HEK293 (cell line): ENCODE data around the gene GPR180.

ENCODE experiments used
- CTCF ChIA-PET: fragments of 350-600 bp; formaldehyde crosslinking; extraction: SDS; loops from one replicate; lab custom pipeline; 2021; ENCODE audit warnings: antibody characterized with exemption; lab: Yijun Ruan, JAX
- POLR2A ChIA-PET: fragments of 300-600 bp; formaldehyde crosslinking; extraction: SDS; loops from one replicate; lab custom pipeline; 2020; ENCODE audit warnings: antibody characterized with exemption, inconsistent platforms; lab: Yijun Ruan, JAX
- H3K27ac ChIP-seq: fragments of 200-500 bp; sonication (Bioruptor generic); 2 replicates; pipeline ENCODE4 v1.5.1; 2014; ENCODE audit warnings: low read depth, low read length, control low read depth, inconsistent platforms; ENCODE audit errors: extremely low read depth
- H3K36me3 ChIP-seq, 2 experiments: fragments of 200-500 bp in 1 of 2; sonication (Bioruptor generic) in 1 of 2; 1 replicate in 1 of 2; 2 replicates in 1 of 2; pipeline ENCODE4 v1.5.1; 2014 to 2017; ENCODE audit warnings: inconsistent platforms in 2 of 2, low read length in 2 of 2; ENCODE audit not compliant: control insufficient read depth in 2 of 2, insufficient read depth in 1 of 2
- H3K4me1 ChIP-seq: fragments of 200-500 bp; sonication (Bioruptor generic); 2 replicates; pipeline ENCODE4 v1.5.1; 2014; ENCODE audit warnings: mild to moderate bottlenecking, low read length, inconsistent platforms; ENCODE audit not compliant: control insufficient read depth, insufficient read depth
- H3K4me3 ChIP-seq: 2 replicates; pipeline ENCODE4 v1.5.1; 2011; ENCODE audit warnings: low read depth, mild to moderate bottlenecking, control low read depth, low read length, moderate library complexity
- H3K9me3 ChIP-seq: fragments of 200-500 bp; sonication (Bioruptor generic); 2 replicates; pipeline ENCODE4 v1.5.1; 2014; ENCODE audit warnings: low read depth, low read length, inconsistent platforms; ENCODE audit not compliant: control insufficient read depth, insufficient read depth
- KLF1 ChIP-seq: fragments of 450-650 bp; formaldehyde crosslinking; IDR thresholded peaks from 2 replicates; pipeline ENCODE4 v1.5.1; 2016; ENCODE audit warnings: missing biosample characterization, missing genetic modification characterization
- SALL2 ChIP-seq: fragments of 450-650 bp; formaldehyde crosslinking; IDR thresholded peaks from 2 replicates; pipeline ENCODE4 v1.5.0; 2017; ENCODE audit warnings: missing biosample characterization, mild to moderate bottlenecking, missing genetic modification characterization, borderline replicate concordance
- SETDB1 ChIP-seq: IDR thresholded peaks from one replicate; pipeline ENCODE4 v1.6.1; 2017; ENCODE audit warnings: mild to moderate bottlenecking, low read length, moderate library complexity, mixed read lengths; ENCODE audit not compliant: insufficient read length
- YY2 ChIP-seq: fragments of 450-650 bp; formaldehyde crosslinking; IDR thresholded peaks from 2 replicates; pipeline ENCODE4 v1.5.1; 2016; ENCODE audit warnings: missing biosample characterization, missing genetic modification characterization
- ZBTB49 ChIP-seq: fragments of 450-650 bp; formaldehyde crosslinking; IDR thresholded peaks from 2 replicates; pipeline ENCODE4 v1.5.1; 2016; ENCODE audit warnings: missing biosample characterization, missing genetic modification characterization, low read depth
- ZIC2 ChIP-seq: fragments of 450-650 bp; formaldehyde crosslinking; IDR thresholded peaks from 2 replicates; pipeline ENCODE4 v1.5.1; 2016; ENCODE audit warnings: missing biosample characterization, missing genetic modification characterization
- ZNF132 ChIP-seq: fragments of 450-650 bp; formaldehyde crosslinking; IDR thresholded peaks from 2 replicates; pipeline ENCODE4 v1.5.1; 2017; ENCODE audit warnings: missing biosample characterization, missing genetic modification characterization, borderline replicate concordance
- ZNF202 ChIP-seq: fragments of 450-650 bp; formaldehyde crosslinking; IDR thresholded peaks from 2 replicates; pipeline ENCODE4 v1.5.1; 2016; ENCODE audit warnings: missing biosample characterization, missing genetic modification characterization, borderline replicate concordance
- ZNF239 ChIP-seq: fragments of 450-650 bp; formaldehyde crosslinking; IDR thresholded peaks from 2 replicates; pipeline ENCODE4 v1.5.1; 2016; ENCODE audit warnings: missing biosample characterization, missing genetic modification characterization
- ZNF266 ChIP-seq: fragments of 450-650 bp; formaldehyde crosslinking; IDR thresholded peaks from 2 replicates; pipeline ENCODE4 v1.5.1; 2016; ENCODE audit warnings: missing biosample characterization, missing genetic modification characterization, low read depth
- ZNF354C ChIP-seq: fragments of 450-650 bp; formaldehyde crosslinking; IDR thresholded peaks from 2 replicates; pipeline ENCODE4 v1.5.1; 2016; ENCODE audit warnings: missing biosample characterization, missing genetic modification characterization, low read depth, borderline replicate concordance
- ZNF488 ChIP-seq: fragments of 450-650 bp; formaldehyde crosslinking; IDR thresholded peaks from 2 replicates; pipeline ENCODE4 v1.5.1; 2016; ENCODE audit warnings: missing biosample characterization, missing genetic modification characterization
- ZNF501 ChIP-seq: fragments of 450-650 bp; formaldehyde crosslinking; IDR thresholded peaks from 2 replicates; pipeline ENCODE4 v1.5.1; 2016; ENCODE audit warnings: missing biosample characterization, missing genetic modification characterization
- ZNF639 ChIP-seq: fragments of 450-650 bp; formaldehyde crosslinking; IDR thresholded peaks from 2 replicates; pipeline ENCODE4 v1.5.1; 2016; ENCODE audit warnings: missing biosample characterization, missing genetic modification characterization
- ZNF664 ChIP-seq: fragments of 450-650 bp; formaldehyde crosslinking; IDR thresholded peaks from 2 replicates; pipeline ENCODE4 v1.5.1; 2016; ENCODE audit warnings: missing biosample characterization, missing genetic modification characterization
- ZNF76 ChIP-seq: fragments of 450-650 bp; formaldehyde crosslinking; IDR thresholded peaks from 2 replicates; pipeline ENCODE4; 2016; ENCODE audit warnings: low read depth, missing biosample characterization, missing genetic modification characterization, borderline replicate concordance
- ZNF777 ChIP-seq: fragments of 450-650 bp; formaldehyde crosslinking; IDR thresholded peaks from 2 replicates; pipeline ENCODE4 v1.5.1; 2017; ENCODE audit warnings: missing biosample characterization, missing genetic modification characterization, borderline replicate concordance
- ZSCAN5A ChIP-seq: fragments of 450-650 bp; formaldehyde crosslinking; IDR thresholded peaks from 2 replicates; pipeline ENCODE4 v1.5.1; 2016; ENCODE audit warnings: missing biosample characterization, missing genetic modification characterization

The GPR180 gene

GRCh38 chr13:94677799-94678198 is 76.1 kb downstream of the GPR180 start (continued):
- TF ChIP-seq ZNF501 = no peak
- no peak for TF ChIP-seq ZNF354C (tag by site-specific recombination)
- TF ChIP-seq ZNF639 (tag by site-specific recombination) = no peak
- TF ChIP-seq ZNF76 (tag by site-specific recombination) = no peak
- no peak for TF ChIP-seq ZIC2 (tag by site-specific recombination)
- TF ChIP-seq SALL2 (tag by site-specific recombination) = no peak

- Histone ChIP-seq H3K4me3 (no peak overlapping the region), H3K9me3 (no peaks in the 10 kb centered on the region), H3K36me3 (no peaks in the 10 kb centered on the region), H3K4me1 (no peaks in the 10 kb centered on the region), H3K27ac (no peak overlapping the region)
- ChIA-PET POLR2A (no interaction called here), CTCF (interaction anchor here (0.7 kb wide), 1 partner anchor 61 kb away, joined by 3 read pairs; no protein-coding TSS in a partner anchor)
- TF ChIP-seq KLF1 (tag by site-specific recombination) (no peak), SETDB1 (peak; percentile 33)
These were observed 77.2 kb downstream of the GPR180 start for GRCh38 chr13:94678845-94679244.

GRCh38 chr13:94679614-94680013 is 78.0 kb downstream of the GPR180 start:
- H3K36me3 ChIP-seq = no peaks in the 10 kb centered on the region
- H3K27ac ChIP-seq = no peak overlapping the region
- no peaks in the 10 kb centered on the region for H3K9me3 ChIP-seq
- no peaks in the 10 kb centered on the region for H3K4me1 ChIP-seq
- TF ChIP-seq ZNF488 (tag by site-specific recombination) = no peak
- TF ChIP-seq ZNF239 (tag by site-specific recombination) = no peak
- no peak for TF ChIP-seq ZNF664
- no peak for TF ChIP-seq ZBTB49 (tag by site-specific recombination)
- TF ChIP-seq ZNF132 (tag by site-specific recombination) = no peak
- TF ChIP-seq ZNF777 (tag by site-specific recombination) = no peak
- no peak for TF ChIP-seq ZNF266 (tag by site-specific recombination)
- ChIA-PET POLR2A (no interaction called here), CTCF (interaction anchor here (0.7 kb wide), 1 partner anchor 62 kb away, joined by 3 read pairs; no protein-coding TSS in a partner anchor)
- no peak overlapping the region for H3K4me3 ChIP-seq

GRCh38 chr13:94682229-94682628 is 80.6 kb downstream of the GPR180 start:
- no peak overlapping the region for H3K4me3 ChIP-seq
- no peaks in the 10 kb centered on the region for H3K4me1 ChIP-seq
- ChIA-PET CTCF (interaction anchor here (0.7 kb wide), 1 partner anchor 98 kb away, joined by 4 read pairs; no protein-coding TSS in a partner anchor), POLR2A (no interaction called here)
- H3K9me3 ChIP-seq = no peaks in the 10 kb centered on the region
- TF ChIP-seq YY2 (tag by site-specific recombination) (no peak), ZNF202 (no peak), ZSCAN5A (tag by site-specific recombination) (no peak)
- H3K27ac ChIP-seq = no peak overlapping the region
- no peaks in the 10 kb centered on the region for H3K36me3 ChIP-seq
